Measurements from ENCODE around the gene EIF3C. TPM values are rescaled to one million over a fixed set of nuclear protein-coding genes. Genes with fewer than 3 reads are reported as not detected.
"Not testable (repeated sequence)": the region's sequence is repeated elsewhere in the genome, so short reads cannot be mapped to it uniquely, and the experiment has no call there.

Gene EIF3C
- total RNA-seq, 1 donor from 2014 or later = 237 TPM

DNA sequence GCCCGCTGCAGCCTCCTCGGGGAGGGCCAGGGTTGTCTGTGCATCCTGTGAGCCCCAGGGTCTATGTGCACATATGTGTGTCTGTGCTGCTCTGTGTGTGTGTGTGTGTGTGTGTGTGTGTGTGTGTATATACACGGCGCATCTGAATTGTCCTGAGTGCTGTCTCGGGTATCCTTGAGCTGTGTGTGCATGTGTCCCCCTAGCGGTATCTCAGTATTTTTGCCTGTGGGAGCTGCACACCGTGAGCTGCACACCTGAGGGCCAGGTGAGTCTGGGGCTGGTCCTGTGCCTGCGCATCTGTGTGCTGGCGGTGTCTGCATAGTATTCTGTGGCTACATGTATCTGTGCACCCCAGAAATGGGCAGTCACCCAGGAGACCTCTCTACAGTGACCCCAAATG lies 28.5 kb downstream of the EIF3C start:
- H3K27me3 ChIP-seq; H3K79me2 ChIP-seq (ENCODE audit: low read depth); H3K4me1 Mint-ChIP-seq; H3K4me2 ChIP-seq; H3K9me3 Mint-ChIP-seq; H3K4me3 Mint-ChIP-seq; H3K9ac ChIP-seq; H3K27ac Mint-ChIP-seq; H3K36me3 ChIP-seq; H3K4me3 ChIP-seq; H3F3A ChIP-seq (ENCODE audit: low read depth); H4K20me1 ChIP-seq (ENCODE audit: low read depth); H3K4me1 ChIP-seq; H3K27ac ChIP-seq; H3K27me3 Mint-ChIP-seq (ENCODE audit: insufficient read depth, low read depth); H3K9me3 ChIP-seq (ENCODE audit: low read depth); H3K36me3 Mint-ChIP-seq; DNase-seq (ENCODE audit: low spot score); H2AFZ ChIP-seq (replicated peaks): not testable (repeated sequence)

DNA sequence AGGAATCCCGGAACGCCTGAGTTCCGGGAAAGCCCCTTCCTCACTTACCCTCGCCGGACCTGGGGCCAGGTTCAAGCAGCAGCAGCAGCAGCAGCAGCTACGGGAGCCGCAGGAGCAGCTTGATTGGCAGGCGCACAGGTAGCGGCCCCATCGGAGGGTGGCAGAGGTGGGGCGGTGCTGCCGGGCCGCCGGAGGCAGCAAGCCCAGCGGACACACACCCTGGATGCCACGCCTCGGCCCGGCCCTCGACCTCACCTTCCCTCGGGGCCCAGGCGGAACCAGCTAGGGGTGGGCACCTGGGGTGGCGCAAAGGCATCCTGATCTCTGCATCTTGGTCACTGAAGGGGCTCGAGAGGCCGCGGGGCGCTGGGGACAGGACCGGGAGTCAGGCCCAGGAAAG lies 29.4 kb downstream of the EIF3C start:
- not testable (repeated sequence) for H3K36me3 ChIP-seq; H3K4me1 Mint-ChIP-seq; H3K27ac Mint-ChIP-seq; H3K27me3 ChIP-seq; H3K9me3 Mint-ChIP-seq; H3K36me3 Mint-ChIP-seq; H3K27ac ChIP-seq; H3K4me1 ChIP-seq; H3K79me2 ChIP-seq (ENCODE audit: low read depth); H3K4me3 Mint-ChIP-seq; H3K27me3 Mint-ChIP-seq (ENCODE audit: insufficient read depth, low read depth); DNase-seq (ENCODE audit: low spot score); H4K20me1 ChIP-seq (ENCODE audit: low read depth); H2AFZ ChIP-seq (replicated peaks); H3K9ac ChIP-seq; H3K4me3 ChIP-seq; H3F3A ChIP-seq (ENCODE audit: low read depth); H3K9me3 ChIP-seq (ENCODE audit: low read depth)
- peak overlapping the region; percentile 18 for H3K4me2 ChIP-seq

DNA sequence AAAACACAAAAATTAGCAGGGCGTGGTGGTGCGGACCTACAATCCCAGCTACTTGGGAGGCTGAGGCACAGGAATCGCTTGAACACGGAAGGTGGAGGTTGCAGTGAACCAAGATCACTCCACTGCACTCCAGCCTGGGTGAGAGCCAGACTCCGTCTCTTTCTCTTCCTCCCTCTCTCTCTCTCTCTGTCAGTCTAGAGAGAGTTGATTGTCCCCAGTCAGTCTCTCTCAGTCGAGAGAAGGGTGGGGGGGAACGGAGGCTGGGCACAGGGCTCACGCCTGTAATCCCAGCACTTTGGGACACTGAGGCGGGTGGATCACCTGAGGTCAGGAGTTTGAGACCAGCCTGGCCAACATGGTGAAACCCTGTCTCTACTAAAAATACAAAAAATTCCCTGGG lies 30.0 kb downstream of the EIF3C start:
- not testable (repeated sequence) for H2AFZ ChIP-seq (replicated peaks); H3K4me2 ChIP-seq; H3K9me3 ChIP-seq (ENCODE audit: low read depth); H3K4me1 ChIP-seq; H3K27me3 Mint-ChIP-seq (ENCODE audit: insufficient read depth, low read depth); H3K36me3 Mint-ChIP-seq; H3F3A ChIP-seq (ENCODE audit: low read depth); DNase-seq (ENCODE audit: low spot score); H3K9me3 Mint-ChIP-seq; H3K36me3 ChIP-seq; H3K4me1 Mint-ChIP-seq; H3K9ac ChIP-seq; H3K79me2 ChIP-seq (ENCODE audit: low read depth); H3K4me3 ChIP-seq; H3K27ac Mint-ChIP-seq; H3K4me3 Mint-ChIP-seq; H4K20me1 ChIP-seq (ENCODE audit: low read depth); H3K27me3 ChIP-seq; H3K27ac ChIP-seq

DNA sequence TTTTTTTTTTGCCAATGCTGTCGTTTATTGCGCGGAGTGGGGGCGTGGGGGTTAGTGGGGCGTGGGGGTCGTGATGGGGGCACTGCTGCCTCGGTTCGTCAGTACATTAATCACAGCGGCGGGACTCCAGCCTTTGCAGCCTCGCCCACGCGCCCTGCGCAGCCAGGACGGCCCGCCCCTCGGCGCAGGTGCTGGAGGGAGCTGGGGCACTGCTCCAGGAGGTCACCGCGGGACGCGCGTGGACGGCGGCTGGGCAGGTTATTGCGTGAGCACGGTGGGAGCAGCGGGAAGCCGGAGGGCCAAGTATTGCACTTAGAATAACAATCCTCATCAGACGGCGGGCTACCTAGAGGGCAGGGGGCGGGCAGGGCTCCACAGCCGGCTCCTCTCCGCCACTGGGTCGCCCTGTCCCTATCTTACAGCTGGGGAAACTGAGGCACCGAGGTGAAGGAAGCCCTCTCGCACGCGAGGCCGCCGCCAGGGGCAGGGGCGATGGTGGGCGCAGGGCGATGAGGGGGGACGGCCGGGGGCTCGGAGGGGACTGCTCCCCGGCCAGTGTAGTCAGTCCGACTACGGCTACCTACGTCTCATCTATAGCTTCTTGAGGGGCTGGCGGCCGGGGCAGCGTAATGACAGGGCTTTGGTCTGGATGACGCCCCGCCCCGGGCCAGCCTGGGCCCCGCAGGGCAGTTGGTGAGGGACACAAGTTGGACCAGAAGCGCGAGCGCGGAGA lies 35.5 kb downstream of the EIF3C start:
- H3F3A ChIP-seq (ENCODE audit: low read depth); H3K27ac Mint-ChIP-seq; H3K9ac ChIP-seq; H3K79me2 ChIP-seq (ENCODE audit: low read depth); H3K4me3 ChIP-seq; H3K4me3 Mint-ChIP-seq; H3K4me1 ChIP-seq; H3K9me3 Mint-ChIP-seq; H4K20me1 ChIP-seq (ENCODE audit: low read depth); H3K36me3 ChIP-seq; H3K36me3 Mint-ChIP-seq; H3K4me2 ChIP-seq; H3K27me3 ChIP-seq; H3K9me3 ChIP-seq (ENCODE audit: low read depth); DNase-seq (ENCODE audit: low spot score); H3K27ac ChIP-seq; H3K27me3 Mint-ChIP-seq (ENCODE audit: insufficient read depth, low read depth); H3K4me1 Mint-ChIP-seq; H2AFZ ChIP-seq (replicated peaks): not testable (repeated sequence)

DNA sequence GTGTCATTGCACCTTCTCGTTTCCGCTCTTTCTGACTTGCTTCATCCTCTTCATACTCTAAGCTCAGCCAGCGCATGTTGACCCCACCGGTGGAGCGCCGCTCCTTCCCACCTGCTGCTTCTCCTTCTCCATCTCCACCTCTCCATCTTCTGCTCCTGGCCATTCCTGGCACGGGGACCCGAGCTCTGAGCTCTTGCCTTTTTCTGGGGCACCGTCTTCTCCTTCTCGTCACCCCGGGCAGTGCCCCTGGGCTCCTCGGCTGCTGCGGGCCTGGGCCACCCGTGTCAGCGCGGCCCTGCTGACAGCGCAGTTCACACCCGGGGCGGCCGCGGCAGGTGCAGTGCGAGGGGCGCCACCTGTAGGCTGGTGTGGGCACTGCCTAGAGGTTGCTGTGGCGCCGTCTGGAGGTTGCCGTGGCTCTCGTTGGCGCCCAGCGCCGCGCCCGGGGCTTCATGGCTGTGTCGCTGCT lies 38.8 kb downstream of the EIF3C start:
- not testable (repeated sequence) for H3K27ac Mint-ChIP-seq; H3K79me2 ChIP-seq (ENCODE audit: low read depth); H3K9ac ChIP-seq; H3K9me3 ChIP-seq (ENCODE audit: low read depth); DNase-seq (ENCODE audit: low spot score); H3F3A ChIP-seq (ENCODE audit: low read depth); H2AFZ ChIP-seq (replicated peaks); H3K4me3 Mint-ChIP-seq; H3K27me3 ChIP-seq; H3K27me3 Mint-ChIP-seq (ENCODE audit: insufficient read depth, low read depth); H3K27ac ChIP-seq; H3K4me1 ChIP-seq; H3K9me3 Mint-ChIP-seq; H3K4me3 ChIP-seq; H3K4me1 Mint-ChIP-seq; H3K36me3 Mint-ChIP-seq; H4K20me1 ChIP-seq (ENCODE audit: low read depth); H3K36me3 ChIP-seq; H3K4me2 ChIP-seq
- TF ChIP-seq, protein P1, sequence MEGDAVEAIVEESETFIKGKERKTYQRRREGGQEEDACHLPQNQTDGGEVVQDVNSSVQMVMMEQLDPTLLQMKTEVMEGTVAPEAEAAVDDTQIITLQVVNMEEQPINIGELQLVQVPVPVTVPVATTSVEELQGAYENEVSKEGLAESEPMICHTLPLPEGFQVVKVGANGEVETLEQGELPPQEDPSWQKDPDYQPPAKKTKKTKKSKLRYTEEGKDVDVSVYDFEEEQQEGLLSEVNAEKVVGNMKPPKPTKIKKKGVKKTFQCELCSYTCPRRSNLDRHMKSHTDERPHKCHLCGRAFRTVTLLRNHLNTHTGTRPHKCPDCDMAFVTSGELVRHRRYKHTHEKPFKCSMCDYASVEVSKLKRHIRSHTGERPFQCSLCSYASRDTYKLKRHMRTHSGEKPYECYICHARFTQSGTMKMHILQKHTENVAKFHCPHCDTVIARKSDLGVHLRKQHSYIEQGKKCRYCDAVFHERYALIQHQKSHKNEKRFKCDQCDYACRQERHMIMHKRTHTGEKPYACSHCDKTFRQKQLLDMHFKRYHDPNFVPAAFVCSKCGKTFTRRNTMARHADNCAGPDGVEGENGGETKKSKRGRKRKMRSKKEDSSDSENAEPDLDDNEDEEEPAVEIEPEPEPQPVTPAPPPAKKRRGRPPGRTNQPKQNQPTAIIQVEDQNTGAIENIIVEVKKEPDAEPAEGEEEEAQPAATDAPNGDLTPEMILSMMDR (IDR thresholded peaks at IDR 0.05) = peak; percentile 12

DNA sequence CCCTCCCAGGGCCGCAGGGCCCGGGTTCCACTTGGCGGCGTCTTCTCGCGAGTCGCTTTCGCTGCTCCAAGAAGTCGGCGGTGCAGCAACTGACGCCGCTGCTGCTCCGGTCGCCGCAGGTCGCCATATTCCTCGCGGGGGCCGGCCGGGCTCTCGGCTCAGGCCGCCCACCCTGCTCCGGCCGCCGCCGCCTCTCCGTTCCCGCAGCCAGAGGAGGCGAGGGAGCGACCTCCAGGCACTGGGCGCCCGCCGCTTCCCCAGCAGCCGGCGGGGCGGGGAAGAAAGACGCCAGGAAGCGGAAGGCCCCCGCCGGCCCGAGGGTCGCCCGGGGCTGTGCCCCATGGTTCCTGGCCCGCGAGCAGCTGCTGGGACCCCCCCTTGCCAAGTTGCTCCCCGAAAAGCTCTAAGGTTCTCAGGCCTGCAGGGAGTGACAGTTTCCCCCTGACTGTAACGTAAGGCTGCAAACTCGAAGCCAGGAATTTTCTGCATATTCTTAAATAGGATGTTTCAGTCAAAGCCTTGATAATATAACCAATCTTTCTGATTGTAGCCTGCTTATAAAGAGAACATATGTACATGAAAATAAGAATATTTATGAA lies 39.3 kb downstream of the EIF3C start:
- H3K79me2 ChIP-seq (ENCODE audit: low read depth); H3K4me3 ChIP-seq; H3K36me3 ChIP-seq; DNase-seq (ENCODE audit: low spot score); H3K9ac ChIP-seq; H3K4me3 Mint-ChIP-seq; H3K4me1 ChIP-seq; H4K20me1 ChIP-seq (ENCODE audit: low read depth); H3K27ac Mint-ChIP-seq; H3K36me3 Mint-ChIP-seq; H3K27me3 ChIP-seq; H3K9me3 Mint-ChIP-seq; H3K27me3 Mint-ChIP-seq (ENCODE audit: insufficient read depth, low read depth); H3F3A ChIP-seq (ENCODE audit: low read depth); H3K4me1 Mint-ChIP-seq; H2AFZ ChIP-seq (replicated peaks); H3K4me2 ChIP-seq; H3K27ac ChIP-seq; H3K9me3 ChIP-seq (ENCODE audit: low read depth): not testable (repeated sequence)

DNA sequence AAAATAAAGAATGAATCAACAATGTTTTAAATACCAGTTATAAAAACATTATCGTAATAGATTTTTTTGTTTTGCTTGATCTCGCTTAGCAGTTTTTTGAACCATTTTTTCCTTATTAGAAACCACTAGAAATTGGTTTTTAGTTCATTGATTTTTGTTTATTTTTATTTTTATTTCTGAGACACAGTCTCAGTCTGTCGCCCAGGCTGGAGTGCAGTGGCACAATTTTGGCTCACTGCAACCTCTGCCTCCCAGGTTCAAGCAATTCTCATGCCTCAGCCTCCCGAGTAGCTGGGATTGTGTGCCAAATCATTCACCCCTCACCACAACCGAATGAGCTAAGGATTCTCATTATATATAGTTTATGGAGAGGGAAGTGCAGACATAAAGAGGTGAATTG lies 40.2 kb downstream of the EIF3C start, which contains the start of gene NPIPB9:
Gene NPIPB9 (plus strand): TSS at position 301 of the 400 bp plus-strand sequence.
- H3K4me3 Mint-ChIP-seq; H2AFZ ChIP-seq (replicated peaks); H3K27ac ChIP-seq; H3K9me3 Mint-ChIP-seq; H4K20me1 ChIP-seq (ENCODE audit: low read depth); H3K4me3 ChIP-seq; DNase-seq (ENCODE audit: low spot score); H3K4me2 ChIP-seq; H3K9ac ChIP-seq; H3K36me3 Mint-ChIP-seq; H3K27me3 Mint-ChIP-seq (ENCODE audit: insufficient read depth, low read depth); H3K27ac Mint-ChIP-seq; H3K9me3 ChIP-seq (ENCODE audit: low read depth); H3F3A ChIP-seq (ENCODE audit: low read depth); H3K4me1 Mint-ChIP-seq; H3K36me3 ChIP-seq; H3K4me1 ChIP-seq; H3K27me3 ChIP-seq; H3K79me2 ChIP-seq (ENCODE audit: low read depth): not testable (repeated sequence)
